Spleen (tissue), 11 donors: ENCODE measurements around the gene FAM171A2. TPM values are rescaled to one million over a fixed set of nuclear protein-coding genes. Genes with fewer than 3 reads are reported as not detected.
"Not testable (repeated sequence)": the region's sequence is repeated elsewhere in the genome, so short reads cannot be mapped to it uniquely, and the experiment has no call there.

Experiments
- DNase-seq: peaks from one replicate; pipeline ENCODE4 v3.0.0-alpha.2; 2020
- H3K27ac ChIP-seq, 8 donors: fragments of 200-600 bp; sonication (generic) in 7 of 8; 1 replicate in 4 of 8; 2 replicates in 4 of 8; pipeline versions ENCODE4 v1.5.0 to v1.8.0; 2016 to 2021; ENCODE audit warnings: inconsistent platforms in 4 of 8, mild to moderate bottlenecking in 4 of 8, moderate library complexity in 1 of 8
- H3K27me3 ChIP-seq, 7 donors: fragments of 200-600 bp; sonication (generic) in 6 of 7; replicated peaks in 1 of 7; 1 replicate in 4 of 7; 2 replicates in 3 of 7; pipeline versions ENCODE4 v1.5.0 to v1.8.0; 2016 to 2021; ENCODE audit warnings: inconsistent platforms in 3 of 7, mild to moderate bottlenecking in 1 of 7
- H3K36me3 ChIP-seq, 6 donors: fragments of 200-600 bp; sonication (generic) in 5 of 6; 1 replicate in 4 of 6; 2 replicates in 2 of 6; pipeline versions ENCODE4 v1.5.0 to v1.8.0; 2016 to 2021; ENCODE audit warnings: inconsistent platforms in 2 of 6
- H3K4me1 ChIP-seq, 6 donors: fragments of 200-600 bp; sonication (generic) in 5 of 6; 1 replicate in 3 of 6; 2 replicates in 3 of 6; pipeline versions ENCODE4 v1.5.0 to v1.8.0; 2016 to 2021; ENCODE audit warnings: inconsistent platforms in 3 of 6
- H3K4me3 ChIP-seq, 8 donors: fragments of 200-600 bp; sonication (generic) in 7 of 8; 1 replicate in 4 of 8; 2 replicates in 4 of 8; pipeline versions ENCODE4 v1.5.0 to v1.8.0; 2016 to 2021; ENCODE audit warnings: inconsistent platforms in 4 of 8, mild to moderate bottlenecking in 4 of 8, moderate library complexity in 2 of 8
- H3K9me3 ChIP-seq, 8 donors: fragments of 200-600 bp; sonication (generic) in 7 of 8; 1 replicate in 4 of 8; 2 replicates in 4 of 8; pipeline versions ENCODE4 v1.5.0 to v1.8.0; 2016 to 2021; ENCODE audit warnings: inconsistent platforms in 4 of 8
- POLR2A ChIP-seq, 3 donors: fragments of 450-650 bp; IDR thresholded peaks; one replicate each; pipeline ENCODE4 v1.5.1; 2017; ENCODE audit warnings: antibody characterized with exemption in 3 of 3, mild to moderate bottlenecking in 1 of 3
- POLR2AphosphoS5 ChIP-seq, 3 donors: sonication (generic); formaldehyde crosslinking; IDR thresholded peaks; one replicate each; pipeline ENCODE4 v1.5.1; 2017; ENCODE audit warnings: antibody characterized with exemption in 3 of 3
- WGBS, 5 donors: extraction: QIAGEN DNeasy Blood & Tissue Kit in 3 of 5; methylation state at CpG; one replicate each; pipeline versions ENCODE4 v1.1.5 to v1.1.7; 2013 to 2018; 5-methylcytosine and 5-hydroxymethylcytosine counted together
- intact Hi-C: fragments of 100-400 bp; cut with DNase I; formaldehyde crosslinking; loops from one replicate; pipeline ENCODE4 v1.15.0; 2023; ENCODE audit warnings: low total_unique reads
- polyA plus RNA-seq, 3 donors: library from polyadenylated mRNA; stranded (reverse); fragments of 200-250 nt; gene quantifications; one replicate each; pipeline ENCODE4 v1.2.1, GENCODE V29; 2013
- total RNA-seq, 7 donors: library from RNA; depleted of rRNA in 3 of 7; stranded (reverse); fragments of >200 nt in 3 of 7; fragmentation: NEBNext Ultra II Directional in 4 of 7; extraction: Animal tissue kit (Norgen Biotek cat#: 25700) in 4 of 7; gene quantifications; one replicate each; pipeline versions ENCODE4 v1.1.0 to v1.2.1, GENCODE V29; 2016 to 2021
- TF ChIP-seq, protein P1 (sequence below), 11 experiments: fragments of 200-600 bp in 7 of 11; fragments of 450-650 bp in 4 of 11; sonication (generic) in 4 of 11; IDR thresholded peaks in 8 of 11; conservative IDR thresholded peaks in 3 of 11; 1 replicate in 7 of 11; 2 replicates in 4 of 11; pipeline versions ENCODE4 v1.4.0 to v1.8.0; 2016 to 2021; ENCODE audit warnings: antibody characterized with exemption in 11 of 11, inconsistent platforms in 4 of 11, mild to moderate bottlenecking in 1 of 11
- donor health status: healthy with polysubstance abuse.
- donor health status: DM: no; HTN: no; CAD: no; lungs with moderate emphysema.
- donor health status: DM: no; HTN: no; CAD: no.
- donor health status: Bipolar disorder and iron deficiency.
- donor health status: healthy.
- donor health status: DM: no; HTN: no; CAD: no.
- donor health status: DM: yes; HTN: yes; CAD: no.

FAM171A2 gene
- total and polyA plus RNA-seq, 10 donors = 0.11 to 2.5 (median 0.67) TPM

DNA sequence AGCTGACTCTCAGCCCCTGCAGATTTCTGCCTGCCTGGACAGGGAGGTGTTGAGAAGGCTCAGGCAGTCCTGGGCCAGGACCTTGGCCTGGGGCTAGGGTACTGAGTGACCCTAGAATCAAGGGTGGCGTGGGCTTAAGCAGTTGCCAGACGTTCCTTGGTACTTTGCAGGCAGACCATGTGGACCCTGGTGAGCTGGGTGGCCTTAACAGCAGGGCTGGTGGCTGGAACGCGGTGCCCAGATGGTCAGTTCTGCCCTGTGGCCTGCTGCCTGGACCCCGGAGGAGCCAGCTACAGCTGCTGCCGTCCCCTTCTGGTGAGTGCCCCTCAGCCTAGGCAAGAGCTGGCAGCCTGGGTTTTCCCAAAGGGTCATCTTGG lies 14.7 kb downstream of the FAM171A2 start:
- H3K36me3 ChIP-seq = peaks cover 0 to 54% (median 44%) of the 10 kb centered on the region in 6 donors
- no peak for DNase-seq

GRCh38 chr17:44348234-44348987 lies 15.2 kb downstream of the FAM171A2 start:
- 40 to 52% (median 44%) methylated on average over 6 to 9 of the region's 9 CpGs for WGBS, 5 donors
- TF ChIP-seq, protein P1, sequence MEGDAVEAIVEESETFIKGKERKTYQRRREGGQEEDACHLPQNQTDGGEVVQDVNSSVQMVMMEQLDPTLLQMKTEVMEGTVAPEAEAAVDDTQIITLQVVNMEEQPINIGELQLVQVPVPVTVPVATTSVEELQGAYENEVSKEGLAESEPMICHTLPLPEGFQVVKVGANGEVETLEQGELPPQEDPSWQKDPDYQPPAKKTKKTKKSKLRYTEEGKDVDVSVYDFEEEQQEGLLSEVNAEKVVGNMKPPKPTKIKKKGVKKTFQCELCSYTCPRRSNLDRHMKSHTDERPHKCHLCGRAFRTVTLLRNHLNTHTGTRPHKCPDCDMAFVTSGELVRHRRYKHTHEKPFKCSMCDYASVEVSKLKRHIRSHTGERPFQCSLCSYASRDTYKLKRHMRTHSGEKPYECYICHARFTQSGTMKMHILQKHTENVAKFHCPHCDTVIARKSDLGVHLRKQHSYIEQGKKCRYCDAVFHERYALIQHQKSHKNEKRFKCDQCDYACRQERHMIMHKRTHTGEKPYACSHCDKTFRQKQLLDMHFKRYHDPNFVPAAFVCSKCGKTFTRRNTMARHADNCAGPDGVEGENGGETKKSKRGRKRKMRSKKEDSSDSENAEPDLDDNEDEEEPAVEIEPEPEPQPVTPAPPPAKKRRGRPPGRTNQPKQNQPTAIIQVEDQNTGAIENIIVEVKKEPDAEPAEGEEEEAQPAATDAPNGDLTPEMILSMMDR (IDR thresholded peaks at IDR 0.05 in 8 of 11, conservative IDR thresholded peaks at IDR 0.05 in 3 of 11) = no peak
- TF ChIP-seq POLR2AphosphoS5 (IDR thresholded peaks at IDR 0.05) (peak in 2 of 3 donors; percentile 66 to 81), POLR2A (IDR thresholded peaks at IDR 0.05) (no peak)
- Histone ChIP-seq H3K27ac (peak overlapping the region in 7 of 8 donors; percentile 54 to 97 (median 92)), H3K36me3 (peaks cover 0 to 52% (median 44%) of the 10 kb centered on the region in 6 donors), H3K4me1 (peaks cover 36 to 92% (median 72%) of the 10 kb centered on the region in 6 donors), H3K4me3 (peak overlapping the region in 2 of 8 donors; percentile 1 to 97), H3K9me3 (no peaks in the 10 kb centered on the region), H3K27me3 (peaks cover 0 to 2% (median 0%) of the 10 kb centered on the region in 7 donors)
- DNase-seq = peak; percentile 90
- intact Hi-C loops = no loop called here

More for the DNA sequence above, 14.7 kb downstream of the FAM171A2 start:
- intact Hi-C loops = no loop called here
- 58 to 98% (median 78%) methylated on average over 2 to 6 of the region's 6 CpGs for WGBS, 5 donors
- Histone ChIP-seq H3K27me3 (peaks cover 0 to 5% (median 0%) of the 10 kb centered on the region in 7 donors), H3K9me3 (no peaks in the 10 kb centered on the region), H3K4me3 (peak overlapping the region in 2 of 8 donors; percentile 1 to 97), H3K27ac (peak overlapping the region in 6 of 8 donors; percentile 54 to 97 (median 94)), H3K4me1 (peaks cover 36 to 93% (median 75%) of the 10 kb centered on the region in 6 donors)
- TF ChIP-seq POLR2AphosphoS5 (IDR thresholded peaks at IDR 0.05) (no peak), POLR2A (IDR thresholded peaks at IDR 0.05) (no peak)
- TF ChIP-seq, protein P1 (IDR thresholded peaks at IDR 0.05 in 8 of 11, conservative IDR thresholded peaks at IDR 0.05 in 3 of 11) = no peak

DNA sequence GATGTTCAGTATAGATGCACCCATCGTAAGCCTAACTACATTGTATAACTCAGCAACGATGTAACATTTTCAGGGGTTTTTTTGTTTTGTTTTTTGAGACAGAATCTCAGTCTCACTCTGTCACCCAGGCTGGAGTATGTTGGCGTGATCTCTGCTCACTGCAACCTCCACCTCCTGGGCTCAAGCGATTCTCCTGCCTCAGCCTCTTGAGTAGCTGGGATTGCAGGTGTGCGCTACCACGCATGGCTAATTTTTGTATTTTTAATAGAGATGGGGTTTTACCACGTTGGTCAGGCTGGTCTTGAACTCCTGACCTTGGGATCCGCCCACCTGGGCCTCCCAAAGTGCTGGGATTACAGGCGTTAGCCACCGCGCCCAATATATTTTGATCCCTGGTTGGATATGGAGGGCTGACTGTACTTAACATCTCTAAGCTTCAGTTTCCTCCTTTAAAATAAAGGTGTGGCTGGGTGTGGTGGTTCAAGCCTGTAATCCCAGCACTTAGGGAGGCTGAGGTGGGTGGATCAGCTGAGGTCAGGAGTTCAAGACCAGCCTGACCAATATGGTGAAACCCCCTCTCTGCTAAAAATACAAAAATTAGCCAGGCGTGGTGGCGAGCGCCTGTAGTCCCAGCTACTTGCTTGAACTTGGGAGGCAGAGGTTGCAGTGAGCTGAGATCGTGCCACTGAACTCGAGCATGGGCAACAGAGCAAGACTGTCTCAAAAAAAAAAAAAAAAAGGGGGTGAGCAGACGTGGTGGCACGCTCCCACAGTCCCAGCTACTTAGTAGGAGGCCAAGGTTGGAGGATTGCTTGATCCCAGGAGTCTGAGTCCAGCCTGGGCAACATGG lies 16.2 kb downstream of the FAM171A2 start:
- intact Hi-C loops, H3K9me3 ChIP-seq, H3K27me3 ChIP-seq, DNase-seq: not testable (repeated sequence)
- WGBS, 5 donors = 50 to 67% (median 61%) methylated on average over 17 to 18 of the region's 18 CpGs
- H3K36me3 ChIP-seq = peaks cover 0 to 42% (median 35%) of the 10 kb centered on the region in 6 donors
- TF ChIP-seq, protein P1 (IDR thresholded peaks at IDR 0.05 in 8 of 11, conservative IDR thresholded peaks at IDR 0.05 in 3 of 11) = peak in 1 of 11 experiments; percentile 11
- H3K4me1 ChIP-seq = peaks cover 36 to 83% (median 68%) of the 10 kb centered on the region in 6 donors
- peak overlapping the region in 3 of 8 donors; percentile 2 to 97 (median 5) for H3K4me3 ChIP-seq
- peak overlapping the region; percentile 20 to 97 (median 92) for H3K27ac ChIP-seq
